OCI-LY1 (cell line): ENCODE results near the gene VPS16.
"Not testable (repeated sequence)": the region's sequence is repeated elsewhere in the genome, so short reads cannot be mapped to it uniquely, and the experiment has no call there.

Source experiments
- H2AFZ ChIP-seq: fragments of 200-600 bp; sonication (generic), shearing (Covaris generic); 2 replicates; pipeline ENCODE4 v1.6.0; 2014; ENCODE audit warnings: antibody characterized with exemption, mild to moderate bottlenecking, low read length
- H3F3A ChIP-seq: fragments of 200-600 bp; sonication (generic), shearing (Covaris generic); 2 replicates; pipeline ENCODE4 v1.6.0; 2014; ENCODE audit warnings: mild to moderate bottlenecking, antibody characterized with exemption, low read length, moderate library complexity; ENCODE audit not compliant: insufficient read depth
- H3K27ac ChIP-seq: fragments of 200-600 bp; sonication (generic); 2 replicates; pipeline ENCODE4 v1.5.1; 2014; ENCODE audit warnings: low read length, mixed run types, mild to moderate bottlenecking, low read depth; ENCODE audit not compliant: poor library complexity, severe bottlenecking
- H3K27me3 ChIP-seq: fragments of 200-600 bp; sonication (generic); 2 replicates; pipeline ENCODE4 v1.6.0; 2014; ENCODE audit warnings: antibody characterized with exemption, mild to moderate bottlenecking, low read length, moderate library complexity; ENCODE audit not compliant: insufficient read depth
- H3K36me3 ChIP-seq: fragments of 200-600 bp; sonication (generic); 2 replicates; pipeline ENCODE4 v1.6.1; 2014; ENCODE audit warnings: mild to moderate bottlenecking, antibody characterized with exemption, low read length, moderate library complexity, mixed read lengths; ENCODE audit not compliant: insufficient read depth
- H3K4me1 ChIP-seq: fragments of 200-600 bp; sonication (generic); 2 replicates; pipeline ENCODE4 v1.5.1; 2014; ENCODE audit warnings: mild to moderate bottlenecking, low read length, moderate library complexity; ENCODE audit not compliant: insufficient read depth, severe bottlenecking
- H3K4me2 ChIP-seq: fragments of 200-600 bp; sonication (generic), shearing (Covaris generic); 2 replicates; pipeline ENCODE4 v1.6.1; 2014; ENCODE audit warnings: low read length
- H3K4me3 ChIP-seq: fragments of 200-600 bp; sonication (generic); 2 replicates; pipeline ENCODE4 v1.5.1; 2014; ENCODE audit warnings: low read length, low read depth, mild to moderate bottlenecking, mixed read lengths; ENCODE audit not compliant: poor library complexity, severe bottlenecking
- H3K79me2 ChIP-seq: fragments of 200-600 bp; shearing (Covaris generic); 2 replicates; pipeline ENCODE4 v1.6.1; 2016; ENCODE audit warnings: mixed run types, low read length, mixed read lengths; ENCODE audit not compliant: insufficient read depth
- H3K9ac ChIP-seq: fragments of 200-600 bp; sonication (generic), shearing (Covaris generic); 2 replicates; pipeline ENCODE4 v1.6.1; 2014; ENCODE audit warnings: mild to moderate bottlenecking, low read length, mixed read lengths
- H3K9me2 ChIP-seq: fragments of 200-600 bp; sonication (generic), shearing (Covaris generic); 2 replicates; pipeline ENCODE4 v1.6.1; 2014; ENCODE audit warnings: low read depth, mild to moderate bottlenecking, low read length, mixed read lengths
- H3K9me3 ChIP-seq: fragments of 200-600 bp; shearing (Covaris generic); 2 replicates; pipeline ENCODE4 v1.6.1; 2014; ENCODE audit warnings: low read length, mixed read lengths
- H4K20me1 ChIP-seq: fragments of 200-600 bp; sonication (generic), shearing (Covaris generic); 2 replicates; pipeline ENCODE4 v1.6.0; 2016; ENCODE audit warnings: mild to moderate bottlenecking, low read length; ENCODE audit not compliant: insufficient read depth
- CTCF ChIP-seq: fragments of 200-600 bp; sonication (generic), shearing (Covaris generic); IDR thresholded peaks from 2 replicates; pipeline ENCODE4 v1.5.1; 2017; ENCODE audit warnings: mild to moderate bottlenecking, antibody characterized with exemption, low read length, moderate library complexity, mixed read lengths
- EZH2 ChIP-seq: fragments of 200-600 bp; sonication (generic), shearing (Covaris generic); IDR thresholded peaks from 2 replicates; pipeline ENCODE4 v1.8.0; 2017; ENCODE audit warnings: borderline replicate concordance, mixed run types, mild to moderate bottlenecking, antibody characterized with exemption, low read length, moderate library complexity, mixed read lengths

The VPS16 gene

GRCh38 chr20:2805689-2806350, 34.7 kb upstream of the VPS16 start:
- Histone ChIP-seq H3F3A (no peaks in the 10 kb centered on the region), H3K4me2 (no peak overlapping the region), H4K20me1 (no peaks in the 10 kb centered on the region), H3K27ac (no peak overlapping the region), H2AFZ (no peak overlapping the region), H3K9ac (no peak overlapping the region), H3K27me3 (no peaks in the 10 kb centered on the region), H3K9me2 (no peaks in the 10 kb centered on the region), H3K79me2 (no peaks in the 10 kb centered on the region), H3K4me3 (no peak overlapping the region), H3K9me3 (no peaks in the 10 kb centered on the region), H3K4me1 (no peaks in the 10 kb centered on the region), H3K36me3 (no peaks in the 10 kb centered on the region)
- TF ChIP-seq EZH2 (no peak), CTCF (no peak)

- H3K4me3 ChIP-seq: no peak overlapping the region
- no peaks in the 10 kb centered on the region for H3K9me3 ChIP-seq
- no peak for TF ChIP-seq CTCF
- no peak for TF ChIP-seq EZH2
- no peaks in the 10 kb centered on the region for H3F3A ChIP-seq
- no peaks in the 10 kb centered on the region for H3K79me2 ChIP-seq
- no peaks in the 10 kb centered on the region for H4K20me1 ChIP-seq
- H3K4me2 ChIP-seq: no peak overlapping the region
- H3K9ac ChIP-seq: no peak overlapping the region
- H3K36me3 ChIP-seq: no peaks in the 10 kb centered on the region
- H3K27me3 ChIP-seq: no peaks in the 10 kb centered on the region
- H3K27ac ChIP-seq: no peak overlapping the region
- H3K9me2 ChIP-seq: no peaks in the 10 kb centered on the region
- no peaks in the 10 kb centered on the region for H3K4me1 ChIP-seq
- no peak overlapping the region for H2AFZ ChIP-seq
Observed at GRCh38 chr20:2806351-2806701, 34.2 kb upstream of the VPS16 start.

- no peak overlapping the region for H3K27ac ChIP-seq
- no peaks in the 10 kb centered on the region for H3K9me3 ChIP-seq
- TF ChIP-seq EZH2: no peak
- H3K9me2 ChIP-seq: no peaks in the 10 kb centered on the region
- no peak overlapping the region for H2AFZ ChIP-seq
- no peak overlapping the region for H3K9ac ChIP-seq
- H3K4me1 ChIP-seq: no peaks in the 10 kb centered on the region
- no peaks in the 10 kb centered on the region for H3K27me3 ChIP-seq
- H3K4me3 ChIP-seq: no peak overlapping the region
- H4K20me1 ChIP-seq: no peaks in the 10 kb centered on the region
- H3K4me2 ChIP-seq: no peak overlapping the region
- H3F3A ChIP-seq: no peaks in the 10 kb centered on the region
- no peaks in the 10 kb centered on the region for H3K36me3 ChIP-seq
- H3K79me2 ChIP-seq: no peaks in the 10 kb centered on the region
Observed at GRCh38 chr20:2807019-2807418, 33.5 kb upstream of the VPS16 start.

- not testable (repeated sequence) for H3K27me3 ChIP-seq, H3K4me2 ChIP-seq, H3K9me3 ChIP-seq
Observed at GRCh38 chr20:2807929-2808328, 32.6 kb upstream of the VPS16 start.

More at GRCh38 chr20:2807929-2808328, 32.6 kb upstream of the VPS16 start:
- not testable (repeated sequence) for H3K27ac ChIP-seq, H3K9me2 ChIP-seq, H3K4me3 ChIP-seq, H3K9ac ChIP-seq, H3K4me1 ChIP-seq, H4K20me1 ChIP-seq, H2AFZ ChIP-seq, H3K36me3 ChIP-seq, H3K79me2 ChIP-seq, H3F3A ChIP-seq
